GM21576 (cell line): Measurements from ENCODE around the gene DNAI1.
"Not testable (repeated sequence)": the region's sequence is repeated elsewhere in the genome, so short reads cannot be mapped to it uniquely, and the experiment has no call there.

ENCODE experiments used
- ATAC-seq: cut with Tn5 transposase; IDR thresholded peaks from one replicate; pipeline ENCODE4 v1.9.1; 2021; ENCODE audit warnings: mild to moderate bottlenecking, moderate library complexity; ENCODE audit not compliant: unreplicated experiment

The DNAI1 gene

GRCh38 chr9:34450644-34451043, 8.0 kb upstream of the DNAI1 start:
- no peak for ATAC-seq

GRCh38 chr9:34451135-34451534, 7.5 kb upstream of the DNAI1 start:
- ATAC-seq, result no peak

GRCh38 chr9:34451545-34451944, 7.1 kb upstream of the DNAI1 start:
- ATAC-seq, result no peak

- no peak for ATAC-seq
These were observed 6.0 kb upstream of the DNAI1 start for GRCh38 chr9:34452568-34452967.

GRCh38 chr9:34454571-34455065, 4.0 kb upstream of the DNAI1 start:
- no peak for ATAC-seq

GRCh38 chr9:34456151-34456550, 2.5 kb upstream of the DNAI1 start:
- ATAC-seq, result no peak

- ATAC-seq, result no peak
These were observed 1.9 kb upstream of the DNAI1 start for GRCh38 chr9:34456746-34457145.

GRCh38 chr9:34457266-34458012, 1.2 kb upstream of the DNAI1 start:
- no peak for ATAC-seq

- no peak for ATAC-seq
These were observed 345 bp downstream of the DNAI1 start for GRCh38 chr9:34458959-34459340.

GRCh38 chr9:34459356-34459755, 751 bp downstream of the DNAI1 start:
- no peak for ATAC-seq

- ATAC-seq, result no peak
These were observed 1.3 kb downstream of the DNAI1 start for GRCh38 chr9:34459941-34460340.

GRCh38 chr9:34463098-34463900, 4.7 kb downstream of the DNAI1 start:
- no peak for ATAC-seq

GRCh38 chr9:34463901-34464232, 5.3 kb downstream of the DNAI1 start:
- no peak for ATAC-seq

- ATAC-seq, result no peak
These were observed 6.0 kb downstream of the DNAI1 start for GRCh38 chr9:34464571-34464970.

GRCh38 chr9:34465468-34465867, 6.9 kb downstream of the DNAI1 start:
- no peak for ATAC-seq

GRCh38 chr9:34475097-34475496, 16.5 kb downstream of the DNAI1 start:
- ATAC-seq, result no peak

GRCh38 chr9:34477541-34477940, 18.9 kb downstream of the DNAI1 start:
- ATAC-seq, result no peak

GRCh38 chr9:34479431-34479866, 20.8 kb downstream of the DNAI1 start:
- ATAC-seq, result no peak

- ATAC-seq, result not testable (repeated sequence)
These were observed 23.0 kb downstream of the DNAI1 start for GRCh38 chr9:34481620-34482019.

GRCh38 chr9:34482746-34483145, 24.1 kb downstream of the DNAI1 start:
- not testable (repeated sequence) for ATAC-seq

- ATAC-seq, result no peak
These were observed 26.1 kb downstream of the DNAI1 start for GRCh38 chr9:34484678-34485077.

- no peak for ATAC-seq
These were observed 27.2 kb downstream of the DNAI1 start for GRCh38 chr9:34485822-34486221.
